HT1080 (cell line): Measurements from ENCODE around the gene PRDX5. TPM values are rescaled to one million over a fixed set of nuclear protein-coding genes. Genes with fewer than 3 reads are reported as not detected.
"Not testable (repeated sequence)": the region's sequence is repeated elsewhere in the genome, so short reads cannot be mapped to it uniquely, and the experiment has no call there.

Source experiments
- DNase-seq: peaks from one replicate; pipeline ENCODE4 v3.0.0-alpha.2; 2015; ENCODE audit warnings: low read depth
- total RNA-seq: library from RNA; depleted of rRNA; stranded (reverse); fragments of >200 nt; shearing (Covaris generic); gene quantifications from 2 replicates; pipeline ENCODE4 v1.2.3, GENCODE V29; 2014

PRDX5 gene
- total RNA-seq, 1 experiment from 2014 or later: 274 TPM

DNA sequence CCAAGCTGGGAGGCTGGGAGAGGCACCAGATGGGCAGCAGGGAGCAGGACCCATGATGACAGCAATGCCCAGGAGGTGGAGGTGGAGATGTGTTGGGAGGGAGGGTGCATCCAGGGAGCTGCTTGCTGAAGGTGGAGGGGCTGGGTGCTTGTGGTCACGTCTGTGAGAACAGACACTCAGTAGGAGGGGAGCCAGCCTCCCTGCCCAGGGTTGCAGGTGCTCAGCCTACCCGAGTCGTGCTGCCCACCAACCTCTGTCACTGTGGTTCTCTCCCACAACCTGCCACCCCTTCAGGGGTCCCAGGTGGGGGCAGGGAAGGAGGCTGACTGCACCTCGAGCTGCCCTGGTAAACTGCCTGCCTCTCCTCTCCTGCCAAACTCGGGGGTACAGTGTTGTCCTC lies 5.5 kb downstream of the PRDX5 start:
- no peak for DNase-seq

GRCh38 chr11:64323984-64324383 lies 6.1 kb downstream of the PRDX5 start:
- DNase-seq: not testable (repeated sequence)

GRCh38 chr11:64324692-64325469 lies 7.0 kb downstream of the PRDX5 start:
- no peak for DNase-seq

DNA sequence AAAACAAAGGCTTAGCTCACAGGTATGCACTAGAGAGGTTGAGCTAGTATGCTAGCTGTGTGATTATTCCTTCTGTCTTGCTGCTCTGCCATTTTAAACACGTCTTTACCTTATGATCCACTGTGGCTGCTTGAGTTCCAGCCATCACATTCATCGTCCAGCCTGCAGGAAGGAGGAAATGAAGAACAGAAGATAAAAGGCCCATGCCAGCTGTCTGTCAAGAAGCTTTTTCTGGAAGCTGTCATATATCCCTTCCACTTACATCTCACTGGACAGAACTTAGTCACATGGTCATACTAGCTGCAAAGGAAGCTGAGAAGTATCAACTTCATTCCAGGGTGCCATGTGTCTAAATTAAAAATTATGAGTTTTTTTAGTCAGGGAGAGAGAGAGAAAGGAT lies 9.5 kb downstream of the PRDX5 start:
- no peak for DNase-seq

DNA sequence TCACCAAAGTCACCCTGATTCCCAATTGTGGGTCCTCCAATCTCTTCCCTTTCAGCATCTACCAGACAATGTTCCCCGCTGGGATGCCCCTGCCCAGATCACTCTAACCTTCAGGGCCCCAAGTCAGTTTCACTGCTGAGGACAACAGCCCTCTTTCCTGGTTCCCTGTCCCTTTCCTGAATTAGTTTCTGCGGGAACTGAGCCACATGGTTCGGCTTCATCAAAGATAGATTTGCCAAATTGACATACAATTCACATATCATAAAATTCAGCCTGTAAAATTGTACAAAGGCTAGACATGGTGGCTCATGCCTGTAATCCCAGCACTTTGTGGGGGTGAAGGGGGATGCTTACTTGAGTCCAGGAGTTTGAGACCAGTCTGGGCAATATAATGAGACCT lies 10.1 kb downstream of the PRDX5 start:
- no peak for DNase-seq

GRCh38 chr11:64330888-64331287 lies 13.0 kb downstream of the PRDX5 start:
- no peak for DNase-seq

DNA sequence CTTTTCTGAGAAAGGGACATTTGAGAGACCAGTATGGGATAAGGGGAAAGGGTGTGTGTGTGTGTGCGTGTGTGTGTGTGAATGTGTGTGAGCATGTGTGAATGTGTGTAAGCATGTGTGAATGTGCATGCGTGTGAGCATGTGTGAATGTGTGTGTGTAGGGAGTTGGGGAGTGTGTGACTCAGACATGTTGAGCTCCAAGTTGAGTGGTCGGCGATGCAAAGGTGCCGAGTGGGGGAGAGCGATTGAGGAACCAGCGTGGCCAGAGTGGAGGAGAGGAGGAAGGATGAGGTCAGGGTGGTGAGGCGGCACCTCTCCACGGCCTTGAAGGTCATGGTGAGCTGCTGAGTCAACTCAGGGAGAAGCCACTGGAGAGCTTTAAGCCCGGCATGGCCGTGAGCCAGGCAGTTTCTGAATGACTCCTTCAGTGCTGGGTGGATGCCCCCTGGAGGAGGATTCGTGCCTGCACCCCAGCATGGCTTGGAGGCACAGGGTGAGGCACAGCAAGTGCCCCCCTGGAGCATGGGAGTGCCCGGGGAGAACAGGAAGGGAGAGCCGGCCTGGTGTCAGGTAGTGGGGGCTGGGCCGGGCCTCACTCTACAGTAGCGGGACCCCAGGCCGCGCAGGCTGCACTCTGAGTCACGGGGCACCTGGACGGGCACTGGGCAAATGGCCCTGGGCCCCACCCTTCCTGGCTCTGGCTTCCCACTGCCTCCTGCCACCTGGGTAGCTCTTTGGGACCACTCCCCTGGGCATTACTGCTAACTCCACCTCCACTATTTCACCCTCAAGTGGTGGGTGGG lies 13.8 kb downstream of the PRDX5 start:
- peak; percentile 90 for DNase-seq

- no peak for DNase-seq
Measured at GRCh38 chr11:64333556-64333955, 15.6 kb downstream of the PRDX5 start.

- peak; percentile 98 for DNase-seq
Measured at GRCh38 chr11:64334764-64335735, 17.1 kb downstream of the PRDX5 start.

GRCh38 chr11:64337538-64338249 lies 19.8 kb downstream of the PRDX5 start:
- DNase-seq: no peak

DNA sequence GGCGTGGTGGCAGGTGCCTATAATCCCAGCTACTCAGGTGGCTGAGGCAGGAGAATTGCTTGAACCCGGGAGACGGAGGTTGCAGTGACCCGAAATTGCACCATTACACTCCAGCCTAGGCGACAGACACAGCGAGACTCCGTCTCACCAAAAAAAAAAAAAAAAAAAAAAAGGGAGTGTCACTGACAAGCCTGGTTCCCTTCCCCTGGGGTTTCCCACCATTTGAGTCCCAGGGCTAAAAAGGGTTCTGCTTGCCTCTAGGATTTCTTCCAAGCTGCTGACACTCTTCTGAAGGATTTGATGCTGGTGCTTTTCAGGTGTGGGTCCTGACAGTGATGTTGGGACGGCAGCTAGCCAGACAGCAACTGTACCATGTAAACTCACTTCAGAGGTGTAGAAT lies 20.8 kb downstream of the PRDX5 start:
- no peak for DNase-seq

DNA sequence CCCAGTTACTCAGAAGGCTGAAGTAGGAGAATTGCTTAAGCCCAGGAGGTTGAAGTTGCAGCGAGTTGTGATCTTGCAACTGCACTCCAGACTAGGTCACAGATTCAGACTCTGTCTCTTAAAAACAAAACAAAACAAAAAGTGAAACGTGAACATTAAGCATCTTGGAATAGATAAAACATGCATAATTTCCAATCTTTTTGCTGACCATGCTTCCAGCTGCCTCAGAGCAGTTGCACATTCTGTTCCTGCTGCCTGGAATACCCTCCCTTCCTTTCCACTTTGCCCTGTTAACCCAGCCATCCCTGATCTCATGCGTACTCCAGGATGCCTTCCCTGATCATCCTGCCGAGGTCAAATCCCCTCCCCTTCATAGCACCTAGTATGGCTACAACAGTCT lies 21.4 kb downstream of the PRDX5 start:
- no peak for DNase-seq

GRCh38 chr11:64339754-64340408 lies 22.0 kb downstream of the PRDX5 start, which contains the start of gene CCDC88B:
CCDC88B (plus strand) TSS chr11:64340204; CDS start chr11:64340267, 63 bp downstream.
- DNase-seq: no peak

GRCh38 chr11:64340671-64341335 lies 22.9 kb downstream of the PRDX5 start:
- no peak for DNase-seq

- no peak for DNase-seq
Measured at GRCh38 chr11:64341429-64341828, 23.5 kb downstream of the PRDX5 start.

- DNase-seq: peak; percentile 72
Measured at GRCh38 chr11:64341851-64342791, 24.2 kb downstream of the PRDX5 start.

DNA sequence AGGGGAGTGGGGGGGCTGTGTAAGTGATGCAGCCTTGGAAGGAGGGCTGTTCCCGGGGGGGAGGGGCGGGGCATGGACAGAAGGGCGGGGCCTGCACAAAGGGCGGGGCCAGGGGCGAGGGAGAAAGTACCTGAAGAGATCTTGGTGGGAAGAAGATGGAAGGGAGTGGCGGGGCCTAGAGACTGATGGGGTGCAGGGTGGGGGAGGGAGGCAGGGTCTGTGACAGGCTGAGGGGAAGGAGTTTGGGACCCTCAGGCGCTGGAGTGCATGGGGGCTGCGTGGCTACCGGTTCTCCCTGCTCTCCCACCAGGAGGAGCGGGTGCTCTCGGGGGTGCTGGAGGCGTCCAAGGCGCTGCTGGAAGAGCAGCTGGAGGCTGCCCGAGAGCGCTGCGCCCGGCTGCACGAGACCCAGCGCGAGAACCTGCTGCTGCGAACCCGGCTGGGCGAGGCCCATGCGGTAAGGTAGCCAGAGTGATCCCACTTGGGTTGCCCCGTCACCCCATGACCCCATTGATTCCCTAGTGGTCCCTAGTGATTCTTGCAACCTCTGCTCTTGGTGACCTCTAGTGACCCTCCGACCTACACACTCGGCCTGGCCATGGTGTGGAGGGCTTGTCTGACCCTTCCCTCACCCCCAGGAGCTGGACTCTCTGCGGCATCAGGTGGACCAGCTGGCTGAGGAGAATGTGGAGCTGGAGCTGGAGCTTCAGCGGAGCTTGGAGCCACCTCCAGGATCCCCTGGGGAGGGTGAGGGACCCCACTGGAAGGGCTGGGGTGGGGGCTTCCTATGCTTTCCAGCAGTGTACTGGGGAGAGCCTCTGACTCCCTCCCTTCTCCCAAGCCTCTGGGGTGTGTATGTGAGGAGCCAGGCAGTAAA lies 25.2 kb downstream of the PRDX5 start:
- no peak for DNase-seq
